HepG2 (cell line): ENCODE results near the gene ACTL7B. TPM values are rescaled to one million over a fixed set of nuclear protein-coding genes. Genes with fewer than 3 reads are reported as not detected.

ENCODE experiments used
- BHLHE40 ChIP-seq: IDR thresholded peaks from 2 replicates; pipeline ENCODE4 v1.6.1; 2011; ENCODE audit warnings: low read length, improper control_type of control experiment
- CREB1 ChIP-seq, 2 experiments: fragments of 450-650 bp in 1 of 2; IDR thresholded peaks; 2 replicates each; pipeline ENCODE4 v1.6.1; 2016 to 2017; ENCODE audit warnings: control low read depth in 1 of 2, mild to moderate bottlenecking in 1 of 2, missing compliant biosample characterization in 1 of 2, missing genetic modification characterization in 1 of 2
- DMTF1 ChIP-seq: sonication (generic); formaldehyde crosslinking; IDR thresholded peaks from 2 replicates; pipeline ENCODE4 v1.4.0; 2020; ENCODE audit warnings: mild to moderate bottlenecking, missing genetic modification reagents
- FOXC1 ChIP-seq: sonication (generic); formaldehyde crosslinking; IDR thresholded peaks from 2 replicates; pipeline ENCODE4 v1.8.0; 2022; ENCODE audit warnings: mild to moderate bottlenecking, missing genetic modification reagents, borderline replicate concordance
- GPN1 ChIP-seq: sonication (generic); formaldehyde crosslinking; IDR thresholded peaks from 2 replicates; pipeline ENCODE4 v1.5.1; 2020; ENCODE audit warnings: missing genetic modification reagents, borderline replicate concordance
- KDM6A ChIP-seq: IDR thresholded peaks from 2 replicates; pipeline ENCODE4 v1.6.1; 2016; ENCODE audit warnings: low read depth
- KLF12 ChIP-seq: sonication (generic); formaldehyde crosslinking; IDR thresholded peaks from 2 replicates; pipeline ENCODE4 v1.4.0; 2020; ENCODE audit warnings: missing genetic modification reagents, borderline replicate concordance
- MYC ChIP-seq: sonication (generic); formaldehyde crosslinking; IDR thresholded peaks from 2 replicates; pipeline ENCODE4 v1.9.0; 2021; ENCODE audit warnings: missing genetic modification reagents, borderline replicate concordance
- NFYC ChIP-seq: IDR thresholded peaks from 2 replicates; pipeline ENCODE4 v1.6.1; 2016; ENCODE audit warnings: missing genetic modification reagents, missing compliant biosample characterization
- PPARG ChIP-seq: conservative IDR thresholded peaks from 2 replicates; pipeline ENCODE4 v1.6.1; 2016; ENCODE audit warnings: missing biosample characterization, missing genetic modification reagents
- TEAD3 ChIP-seq: optimal IDR thresholded peaks from 2 replicates; pipeline ENCODE3; 2016; ENCODE audit warnings: borderline replicate concordance
- ZBTB20 ChIP-seq: sonication (generic); formaldehyde crosslinking; IDR thresholded peaks from 2 replicates; pipeline ENCODE4 v1.8.1; 2023; ENCODE audit warnings: missing genetic modification reagents, low read depth, mild to moderate bottlenecking, borderline replicate concordance
- ZNF33A ChIP-seq: sonication (generic); formaldehyde crosslinking; IDR thresholded peaks from 2 replicates; pipeline ENCODE4 v1.5.1; 2020; ENCODE audit warnings: missing genetic modification reagents, mild to moderate bottlenecking, moderate library complexity, borderline replicate concordance
- ZNF883 ChIP-seq: sonication (generic); formaldehyde crosslinking; IDR thresholded peaks from 2 replicates; pipeline ENCODE4 v1.5.1; 2020; ENCODE audit warnings: mild to moderate bottlenecking, missing genetic modification reagents; ENCODE audit errors: not compliant biosample characterization
- polyA plus RNA-seq, 8 experiments: library from polyadenylated mRNA; depleted of rRNA in 3 of 8; stranded (reverse) in 7 of 8; unstranded in 1 of 8; fragments of >200 nt; fragmentation: Illumina TruSeq in 4 of 8; extraction: Trizol in 4 of 8; gene quantifications; 2 replicates each; pipeline versions ENCODE4 v1.2.1 to v1.2.3, GENCODE V29; 2011 to 2016; ENCODE audit warnings: low read depth in 4 of 8, missing spikeins in 1 of 8, mixed read lengths in 1 of 8; ENCODE audit not compliant: insufficient read depth in 1 of 8
- total RNA-seq, 5 experiments: library from RNA; depleted of rRNA; stranded (reverse); fragments of >200 nt; fragmentation: Illumina TruSeq; extraction: Trizol; gene quantifications; 2 replicates each; pipeline ENCODE4 v1.2.3, GENCODE V29; 2016; ENCODE audit warnings: low read depth in 1 of 5
- TF ChIP-seq, protein P1 (sequence below): sonication (generic); formaldehyde crosslinking; IDR thresholded peaks from 2 replicates; pipeline ENCODE4 v1.4.0; 2020; ENCODE audit warnings: mild to moderate bottlenecking, missing genetic modification reagents, borderline replicate concordance
- TF ChIP-seq, protein P2 (sequence below), 2 experiments: sonication (generic) in 1 of 2; formaldehyde crosslinking in 1 of 2; IDR thresholded peaks; 2 replicates each; pipeline versions ENCODE4 v1.4.0 to v1.6.1; 2018 to 2020; ENCODE audit warnings: missing genetic modification reagents in 2 of 2, borderline replicate concordance in 1 of 2, low read depth in 1 of 2, mild to moderate bottlenecking in 1 of 2, missing biosample characterization in 1 of 2
- TF ChIP-seq, protein P3 (sequence below): sonication (generic); formaldehyde crosslinking; IDR thresholded peaks from 2 replicates; pipeline ENCODE4 v1.5.0; 2020; ENCODE audit warnings: mild to moderate bottlenecking, low read depth, missing genetic modification reagents, borderline replicate concordance

ACTL7B gene
- total and polyA plus RNA-seq, 2 of the 13 experiments (the other 11 are each of a cell fraction or from before 2014, with no cell fraction given) = 0.07 to 0.11 TPM

DNA sequence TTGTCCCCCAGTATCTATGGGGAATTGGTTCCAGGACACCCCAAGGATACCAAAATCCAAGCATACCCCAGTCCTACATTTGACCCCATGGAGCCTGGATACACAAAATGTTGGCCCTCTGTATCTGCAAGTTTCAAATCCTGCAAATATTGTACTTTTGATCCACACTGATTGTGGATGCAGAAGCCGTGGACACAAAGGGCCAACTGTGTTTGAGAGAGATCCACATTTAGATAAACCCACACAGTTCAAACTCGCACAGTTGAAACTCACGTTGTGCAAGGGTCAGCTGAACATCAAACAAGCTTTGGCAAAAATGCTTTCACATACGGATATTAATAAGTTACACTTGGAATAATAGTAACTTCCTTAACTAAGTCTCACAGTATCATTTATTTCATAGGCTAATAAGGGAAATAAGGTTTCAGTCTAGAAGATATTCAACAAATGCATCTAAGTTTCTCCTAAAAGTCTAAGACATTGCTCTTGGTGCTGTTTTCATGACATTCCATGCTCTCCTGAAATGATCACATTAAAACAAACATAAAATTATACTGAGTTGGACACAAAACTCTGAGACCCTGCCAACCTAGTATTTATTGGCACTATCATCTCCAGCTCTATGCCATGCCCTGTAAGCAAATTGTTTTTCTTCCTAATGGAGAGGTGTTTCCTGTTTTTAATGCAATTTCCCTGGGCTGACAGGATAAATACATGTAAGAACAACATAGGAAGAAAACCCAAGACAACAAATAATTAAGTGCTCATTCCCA, 38.6 kb upstream of the ACTL7B start (continued):
- TF ChIP-seq TEAD3 (CRISPR knock-in tag) = peak; percentile 73
- no peak for TF ChIP-seq ZNF33A
- TF ChIP-seq, protein P1, sequence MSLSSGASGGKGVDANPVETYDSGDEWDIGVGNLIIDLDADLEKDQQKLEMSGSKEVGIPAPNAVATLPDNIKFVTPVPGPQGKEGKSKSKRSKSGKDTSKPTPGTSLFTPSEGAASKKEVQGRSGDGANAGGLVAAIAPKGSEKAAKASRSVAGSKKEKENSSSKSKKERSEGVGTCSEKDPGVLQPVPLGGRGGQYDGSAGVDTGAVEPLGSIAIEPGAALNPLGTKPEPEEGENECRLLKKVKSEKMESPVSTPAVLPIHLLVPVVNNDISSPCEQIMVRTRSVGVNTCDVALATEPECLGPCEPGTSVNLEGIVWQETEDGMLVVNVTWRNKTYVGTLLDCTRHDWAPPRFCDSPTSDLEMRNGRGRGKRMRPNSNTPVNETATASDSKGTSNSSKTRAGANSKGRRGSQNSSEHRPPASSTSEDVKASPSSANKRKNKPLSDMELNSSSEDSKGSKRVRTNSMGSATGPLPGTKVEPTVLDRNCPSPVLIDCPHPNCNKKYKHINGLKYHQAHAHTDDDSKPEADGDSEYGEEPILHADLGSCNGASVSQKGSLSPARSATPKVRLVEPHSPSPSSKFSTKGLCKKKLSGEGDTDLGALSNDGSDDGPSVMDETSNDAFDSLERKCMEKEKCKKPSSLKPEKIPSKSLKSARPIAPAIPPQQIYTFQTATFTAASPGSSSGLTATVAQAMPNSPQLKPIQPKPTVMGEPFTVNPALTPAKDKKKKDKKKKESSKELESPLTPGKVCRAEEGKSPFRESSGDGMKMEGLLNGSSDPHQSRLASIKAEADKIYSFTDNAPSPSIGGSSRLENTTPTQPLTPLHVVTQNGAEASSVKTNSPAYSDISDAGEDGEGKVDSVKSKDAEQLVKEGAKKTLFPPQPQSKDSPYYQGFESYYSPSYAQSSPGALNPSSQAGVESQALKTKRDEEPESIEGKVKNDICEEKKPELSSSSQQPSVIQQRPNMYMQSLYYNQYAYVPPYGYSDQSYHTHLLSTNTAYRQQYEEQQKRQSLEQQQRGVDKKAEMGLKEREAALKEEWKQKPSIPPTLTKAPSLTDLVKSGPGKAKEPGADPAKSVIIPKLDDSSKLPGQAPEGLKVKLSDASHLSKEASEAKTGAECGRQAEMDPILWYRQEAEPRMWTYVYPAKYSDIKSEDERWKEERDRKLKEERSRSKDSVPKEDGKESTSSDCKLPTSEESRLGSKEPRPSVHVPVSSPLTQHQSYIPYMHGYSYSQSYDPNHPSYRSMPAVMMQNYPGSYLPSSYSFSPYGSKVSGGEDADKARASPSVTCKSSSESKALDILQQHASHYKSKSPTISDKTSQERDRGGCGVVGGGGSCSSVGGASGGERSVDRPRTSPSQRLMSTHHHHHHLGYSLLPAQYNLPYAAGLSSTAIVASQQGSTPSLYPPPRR (CRISPR knock-in tag) = peak; percentile 96
- TF ChIP-seq, protein P2, sequence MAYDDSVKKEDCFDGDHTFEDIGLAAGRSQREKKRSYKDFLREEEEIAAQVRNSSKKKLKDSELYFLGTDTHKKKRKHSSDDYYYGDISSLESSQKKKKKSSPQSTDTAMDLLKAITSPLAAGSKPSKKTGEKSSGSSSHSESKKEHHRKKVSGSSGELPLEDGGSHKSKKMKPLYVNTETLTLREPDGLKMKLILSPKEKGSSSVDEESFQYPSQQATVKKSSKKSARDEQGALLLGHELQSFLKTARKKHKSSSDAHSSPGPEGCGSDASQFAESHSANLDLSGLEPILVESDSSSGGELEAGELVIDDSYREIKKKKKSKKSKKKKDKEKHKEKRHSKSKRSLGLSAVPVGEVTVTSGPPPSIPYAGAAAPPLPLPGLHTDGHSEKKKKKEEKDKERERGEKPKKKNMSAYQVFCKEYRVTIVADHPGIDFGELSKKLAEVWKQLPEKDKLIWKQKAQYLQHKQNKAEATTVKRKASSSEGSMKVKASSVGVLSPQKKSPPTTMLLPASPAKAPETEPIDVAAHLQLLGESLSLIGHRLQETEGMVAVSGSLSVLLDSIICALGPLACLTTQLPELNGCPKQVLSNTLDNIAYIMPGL (CRISPR knock-in tag; IDR thresholded peaks at IDR 0.05; ENCODE audit: borderline replicate concordance in 1 of 2, low read depth in 1 of 2) = peak; percentile 44 to 47; a peak in 2 of 4 replicates
- TF ChIP-seq BHLHE40 = no peak
- peak; percentile 84; the same call in 1 of the 2 replicates for TF ChIP-seq ZBTB20
- TF ChIP-seq MYC (CRISPR knock-in tag) = no peak
- TF ChIP-seq, protein P3, sequence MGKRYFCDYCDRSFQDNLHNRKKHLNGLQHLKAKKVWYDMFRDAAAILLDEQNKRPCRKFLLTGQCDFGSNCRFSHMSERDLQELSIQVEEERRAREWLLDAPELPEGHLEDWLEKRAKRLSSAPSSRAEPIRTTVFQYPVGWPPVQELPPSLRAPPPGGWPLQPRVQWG (CRISPR knock-in tag) = no peak
- no peak for TF ChIP-seq GPN1
- TF ChIP-seq CREB1 (IDR thresholded peaks at IDR 0.05) = no peak
- TF ChIP-seq CREB1 (CRISPR knock-in tag; IDR thresholded peaks at IDR 0.05) = peak; percentile 65
- peak; percentile 90 for TF ChIP-seq PPARG
- no peak for TF ChIP-seq NFYC (CRISPR knock-in tag)
- TF ChIP-seq KDM6A (CRISPR knock-in tag) = peak; percentile 70
- TF ChIP-seq KLF12 (CRISPR knock-in tag) = 0 out of 2 replicates have a peak, but pooled peaks have one; percentile 51
- TF ChIP-seq FOXC1 (CRISPR knock-in tag) = no peak
- no peak for TF ChIP-seq DMTF1 (CRISPR knock-in tag)
- no peak for TF ChIP-seq ZNF883 (CRISPR knock-in tag)
